ENCODE results near the gene SDF2. TPM values are rescaled to one million over a fixed set of nuclear protein-coding genes. Genes with fewer than 3 reads are reported as not detected.

Gene SDF2
- total and polyA plus RNA-seq, 9 of the 15 experiments (the other 6 are each of a cell fraction or from before 2014, with no cell fraction given) = 41.2 to 132 (median 65.6) TPM

GRCh38 chr17:28688481-28688880 lies 26.8 kb upstream of the SDF2 start (continued):
- no peak for TF ChIP-seq PBX2 (CRISPR knock-in tag; IDR thresholded peaks at IDR 0.05; ENCODE audit: low read depth)
- no peak for TF ChIP-seq PBX2 (tag; conservative IDR thresholded peaks at IDR 0.05; ENCODE audit: low read depth)

GRCh38 chr17:28686296-28686695 lies 24.6 kb upstream of the SDF2 start:
- intact Hi-C loops (cut with micrococcal nuclease) = no loop called here
- Histone ChIP-seq H3K27ac (ENCODE audit: extremely low read depth, low read depth, low read length) (no peak overlapping the region), H3K79me2 (ENCODE audit: control insufficient read depth, insufficient read depth, low read length) (no peaks in the 10 kb centered on the region), H3K4me2 (ENCODE audit: insufficient read depth, low read length) (no peak overlapping the region), H3K4me1 (replicated peaks in 1 of 2; ENCODE audit: control insufficient read depth in 2 of 2, insufficient read depth in 2 of 2, low read length in 2 of 2) (no peaks in the 10 kb centered on the region), H3K9me3 (replicated peaks; ENCODE audit: control insufficient read depth, insufficient read depth, low read depth, low read length) (no peaks in the 10 kb centered on the region), H3K9ac (ENCODE audit: insufficient read depth in 1 of 2, low read depth in 2 of 2, low read length in 2 of 2) (no peak overlapping the region), H3K4me3 (no peak overlapping the region), H3K9me1 (ENCODE audit: control insufficient read depth, insufficient read depth, low read length) (no peaks in the 10 kb centered on the region), H3K27me3 (ENCODE audit: control insufficient read depth in 2 of 2, insufficient read depth in 2 of 2, low read length in 2 of 2) (no peaks in the 10 kb centered on the region), H3K36me3 (ENCODE audit: control insufficient read depth, insufficient read depth, low read length) (peaks cover 97% of the 10 kb centered on the region), H2AFZ (ENCODE audit: low read depth, low read length) (no peak overlapping the region), H4K20me1 (replicated peaks; ENCODE audit: control insufficient read depth, insufficient read depth, low read length) (no peaks in the 10 kb centered on the region)
- BruUV-seq (replicated peaks) = no TSS peak
- FAIRE-seq = no peak
- no peak for ATAC-seq
- TF ChIP-seq ZNF354B (CRISPR knock-in tag; IDR thresholded peaks at IDR 0.05) (no peak), ZNF780A (CRISPR knock-in tag; IDR thresholded peaks at IDR 0.05) (no peak), NFIC (IDR thresholded peaks at IDR 0.05) (peak; percentile 36), ZFP36 (IDR thresholded peaks at IDR 0.05; ENCODE audit: low read depth, low read length, partially characterized antibody) (no peak)
- DNase-seq (ENCODE audit: extremely low read depth in 1 of 4, low spot score in 3 of 4) = no peak
- 88% methylated on average over 4 of the region's 4 CpGs for WGBS (ENCODE audit: insufficient coverage, low coverage, missing lambda C conversion rate)
- POLR2A ChIA-PET = interaction anchor here (0.7 to 1.2 kb wide), 5 partner anchors 15 to 59 kb away, joined by 3 read pairs; partner anchors contain the start of gene RPL23A
- in situ Hi-C loops (cut with MboI) = no loop called here
- CTCF ChIA-PET (ENCODE audit: low intra/inter-chr PET ratio) = no interaction called here
